SK-N-SH (cell line): ENCODE measurements around the gene UCKL1. TPM values are rescaled to one million over a fixed set of nuclear protein-coding genes. Genes with fewer than 3 reads are reported as not detected.

ENCODE experiments used
- CTCF ChIA-PET: fragments of 300-600, 350-600 bp; formaldehyde crosslinking; extraction: SDS; loops from one replicate; lab custom pipeline; 2021; lab: Yijun Ruan, JAX
- POLR2A ChIA-PET: fragments of 350-600 bp; sonication (Branson Sonifier 250); formaldehyde crosslinking; extraction: SDS; loops from one replicate; lab custom pipeline; 2020; ENCODE audit warnings: antibody characterized with exemption, inconsistent platforms; lab: Yijun Ruan, JAX
- DNase-seq: peaks from one replicate; pipeline ENCODE4 v3.0.0; 2012
- H2AFZ ChIP-seq: fragments of 200-600 bp; sonication (generic); 2 replicates; pipeline ENCODE4 v1.8.1; 2016; ENCODE audit warnings: antibody characterized with exemption, mild to moderate bottlenecking, low read depth
- H3F3A ChIP-seq: fragments of 200-600 bp; sonication (generic); replicated peaks from 2 replicates; pipeline ENCODE3; 2016; ENCODE audit warnings: antibody characterized with exemption, mild to moderate bottlenecking; ENCODE audit not compliant: insufficient read depth
- H3K27ac ChIP-seq, 2 experiments: fragments of 200-500 bp in 1 of 2; fragments of 200-600 bp in 1 of 2; sonication (Bioruptor generic) in 1 of 2; sonication (generic), shearing (Covaris generic) in 1 of 2; 2 replicates each; pipeline versions ENCODE4 v1.5.1 to v1.6.1; 2014 to 2016; ENCODE audit warnings: low read depth in 2 of 2, inconsistent platforms in 1 of 2, low read length in 1 of 2, mild to moderate bottlenecking in 1 of 2, mixed read lengths in 1 of 2
- H3K27me3 ChIP-seq: fragments of 200-600 bp; sonication (generic), shearing (Covaris generic); 2 replicates; pipeline ENCODE4 v1.6.1; 2016; ENCODE audit warnings: mixed run types; ENCODE audit not compliant: insufficient read depth
- H3K36me3 ChIP-seq, 2 experiments: fragments of 200-500 bp in 1 of 2; fragments of 200-600 bp in 1 of 2; sonication (Bioruptor generic) in 1 of 2; sonication (generic) in 1 of 2; replicated peaks in 1 of 2; 2 replicates each; pipeline versions ENCODE3 to v1.5.1; 2014 to 2016; ENCODE audit warnings: low read length in 1 of 2, mild to moderate bottlenecking in 1 of 2; ENCODE audit not compliant: insufficient read depth in 2 of 2, control insufficient read depth in 1 of 2
- H3K4me1 ChIP-seq, 2 experiments: fragments of 200-500 bp in 1 of 2; fragments of 200-600 bp in 1 of 2; sonication (Bioruptor generic) in 1 of 2; sonication (generic), shearing (Covaris generic) in 1 of 2; 2 replicates each; pipeline versions ENCODE4 v1.5.1 to v1.6.1; 2014 to 2016; ENCODE audit warnings: low read depth in 1 of 2, low read length in 1 of 2, mixed run types in 1 of 2; ENCODE audit not compliant: insufficient read depth in 2 of 2, control insufficient read depth in 1 of 2
- H3K4me2 ChIP-seq: fragments of 200-600 bp; sonication (generic), shearing (Covaris generic); 2 replicates; pipeline ENCODE4 v1.6.1; 2017; ENCODE audit warnings: mixed run types
- H3K4me3 ChIP-seq, 2 experiments: fragments of 200-500 bp in 1 of 2; fragments of 200-600 bp in 1 of 2; sonication (Bioruptor generic) in 1 of 2; sonication (generic), shearing (Covaris generic) in 1 of 2; 2 replicates each; pipeline versions ENCODE4 v1.5.1 to v1.8.1; 2014 to 2016; ENCODE audit warnings: low read depth in 2 of 2, inconsistent platforms in 1 of 2, low read length in 1 of 2, mild to moderate bottlenecking in 1 of 2, mixed read lengths in 1 of 2, moderate library complexity in 1 of 2
- H3K79me2 ChIP-seq: fragments of 200-600 bp; sonication (generic); 2 replicates; pipeline ENCODE4 v1.8.1; 2017; ENCODE audit warnings: mild to moderate bottlenecking; ENCODE audit not compliant: insufficient read depth
- H3K9ac ChIP-seq: fragments of 200-600 bp; sonication (generic); 2 replicates; pipeline ENCODE4 v1.6.1; 2017; ENCODE audit warnings: mixed run types
- H3K9me2 ChIP-seq: fragments of 200-600 bp; sonication (generic); 2 replicates; pipeline ENCODE4 v1.6.1; 2017; ENCODE audit warnings: mixed run types
- H3K9me3 ChIP-seq: fragments of 200-600 bp; sonication (generic); 2 replicates; pipeline ENCODE4 v1.6.1; 2017; ENCODE audit warnings: mixed run types, mild to moderate bottlenecking, moderate library complexity
- H4K20me1 ChIP-seq: fragments of 200-600 bp; sonication (generic); 2 replicates; pipeline ENCODE4 v1.6.1; 2017; ENCODE audit warnings: mild to moderate bottlenecking, mixed run types; ENCODE audit not compliant: insufficient read depth
- FOSL2 ChIP-seq: IDR thresholded peaks from 2 replicates; pipeline ENCODE4 v1.4.0; 2012; ENCODE audit warnings: low read depth, mild to moderate bottlenecking, moderate library complexity, borderline replicate concordance
- FOXM1 ChIP-seq: IDR thresholded peaks from 2 replicates; pipeline ENCODE4 v1.4.0; 2012; ENCODE audit warnings: low read depth, mild to moderate bottlenecking
- MEF2A ChIP-seq: IDR thresholded peaks from 2 replicates; pipeline ENCODE4 v1.4.0; 2012; ENCODE audit warnings: low read depth, borderline replicate concordance
- POLR2AphosphoS5 ChIP-seq: IDR thresholded peaks from 2 replicates; pipeline ENCODE4 v1.6.1; 2012; ENCODE audit warnings: low read depth, low read length
- RAD21 ChIP-seq: IDR thresholded peaks from 2 replicates; pipeline ENCODE4 v1.6.1; 2012; ENCODE audit warnings: mild to moderate bottlenecking, low read length
- RFX5 ChIP-seq: IDR thresholded peaks from 2 replicates; pipeline ENCODE4 v1.6.1; 2012; ENCODE audit warnings: mild to moderate bottlenecking, improper control_type of control experiment, low read length
- SMC3 ChIP-seq: IDR thresholded peaks from 2 replicates; pipeline ENCODE4 v1.6.1; 2012; ENCODE audit warnings: low read depth, low read length, improper control_type of control experiment
- TCF12 ChIP-seq: IDR thresholded peaks from 2 replicates; pipeline ENCODE4 v1.4.0; 2012
- TEAD4 ChIP-seq: IDR thresholded peaks from 2 replicates; pipeline ENCODE4 v1.4.0; 2012; ENCODE audit warnings: mild to moderate bottlenecking, borderline replicate concordance; ENCODE audit not compliant: insufficient read depth
- YY1 ChIP-seq: IDR thresholded peaks from 2 replicates; pipeline ENCODE4 v1.4.0; 2012; ENCODE audit warnings: low read depth, mild to moderate bottlenecking
- WGBS: methylation state at CpG from one replicate; pipeline ENCODE4 v1.1.6; 2017; ENCODE audit warnings: low lambda C conversion rate; 5-methylcytosine and 5-hydroxymethylcytosine counted together
- polyA plus RNA-seq, 3 experiments: library from polyadenylated mRNA; depleted of rRNA; stranded (reverse); fragments of >200 nt; gene quantifications; 2 replicates each; pipeline ENCODE4 v1.2.3, GENCODE V29; 2012
- TF ChIP-seq, protein P1 (sequence below): IDR thresholded peaks from 2 replicates; pipeline ENCODE4 v1.4.0; 2012; ENCODE audit warnings: low read depth, borderline replicate concordance
- TF ChIP-seq, protein P2 (sequence below): IDR thresholded peaks from 2 replicates; pipeline ENCODE4 v1.4.0; 2012; ENCODE audit warnings: low read depth
- TF ChIP-seq, protein P3 (sequence below): fragments of 200-600 bp; sonication (generic); IDR thresholded peaks from 2 replicates; pipeline ENCODE4 v1.6.1; 2017; ENCODE audit warnings: antibody characterized with exemption, mild to moderate bottlenecking, moderate library complexity

UCKL1 gene
- polyA plus RNA-seq, 1 of the 3 experiments (the other 2 are of a cell fraction) = 71.6 TPM

DNA sequence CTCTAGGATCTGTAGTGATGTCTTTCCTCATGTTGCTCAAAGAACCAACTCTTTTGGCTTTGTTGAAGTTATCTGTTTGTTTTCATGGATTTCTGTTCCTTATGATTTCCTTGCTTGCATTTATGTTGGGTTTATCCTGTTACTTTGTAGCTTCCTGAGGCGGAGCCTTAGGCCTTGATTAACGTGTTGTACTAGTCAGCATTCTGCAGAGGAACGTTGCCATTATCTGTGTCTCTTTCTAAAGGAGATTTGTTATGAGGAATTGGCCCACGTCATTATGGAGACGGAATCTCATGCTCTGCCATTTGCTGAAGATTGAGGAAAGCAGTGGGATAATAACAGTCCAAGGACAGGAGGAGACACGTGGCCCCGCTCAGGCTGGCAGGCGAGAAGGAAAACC is 29.9 kb downstream of the UCKL1 start:
- H4K20me1 ChIP-seq = peaks cover 30% of the 10 kb centered on the region
- no peak for TF ChIP-seq SMC3
- no peak for TF ChIP-seq MEF2A
- TF ChIP-seq YY1 = no peak
- no peak for TF ChIP-seq FOSL2
- TF ChIP-seq RAD21 = no peak
- no peak overlapping the region for H2AFZ ChIP-seq
- H3K9me2 ChIP-seq = no peaks in the 10 kb centered on the region
- no peak for DNase-seq
- no peak overlapping the region for H3K9ac ChIP-seq
- peaks cover 22 to 25% of the 10 kb centered on the region in 2 experiments for H3K36me3 ChIP-seq
- H3F3A ChIP-seq = no peaks in the 10 kb centered on the region
- POLR2A ChIA-PET = no interaction called here
- H3K4me3 ChIP-seq = no peak overlapping the region
- H3K4me1 ChIP-seq = no peaks in the 10 kb centered on the region
- H3K9me3 ChIP-seq = no peaks in the 10 kb centered on the region
- no peak overlapping the region for H3K4me2 ChIP-seq
- CTCF ChIA-PET = interaction anchor here (1.6 kb wide), 1 partner anchor 47 kb away, joined by 3 read pairs; no protein-coding TSS in a partner anchor
- H3K79me2 ChIP-seq = peaks cover 63% of the 10 kb centered on the region
- WGBS = 92% methylated on average over 6 of the region's 8 CpGs
- no peaks in the 10 kb centered on the region for H3K27me3 ChIP-seq
- no peak overlapping the region for H3K27ac ChIP-seq

DNA sequence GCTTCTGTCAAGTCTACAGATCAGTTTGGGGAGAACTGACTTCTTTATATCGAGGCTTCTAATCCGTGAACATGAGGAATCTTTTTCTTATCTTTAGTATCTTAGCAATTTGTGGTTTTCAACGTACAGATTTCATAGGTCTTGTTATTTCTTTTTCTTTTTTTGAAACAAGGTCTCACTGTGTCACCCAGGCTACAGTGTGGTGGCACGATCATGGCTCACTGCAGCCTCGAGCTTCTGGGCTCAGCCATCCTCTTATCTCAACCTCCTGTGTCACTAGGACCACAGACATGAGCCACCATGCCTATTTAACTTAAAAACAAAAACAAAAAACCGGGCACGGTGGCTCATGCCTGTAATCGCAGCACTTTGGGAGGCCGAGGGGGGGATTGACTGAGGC is 32.0 kb downstream of the UCKL1 start:
- Histone ChIP-seq H2AFZ (no peak overlapping the region), H4K20me1 (peaks cover 30% of the 10 kb centered on the region), H3K9me3 (no peaks in the 10 kb centered on the region), H3K4me1 (no peaks in the 10 kb centered on the region), H3K36me3 (peaks cover 15 to 17% of the 10 kb centered on the region in 2 experiments), H3K27ac (no peak overlapping the region), H3K4me2 (no peak overlapping the region), H3K9me2 (no peaks in the 10 kb centered on the region)
- no peak for DNase-seq
- WGBS = 83% methylated on average over 9 of the region's 9 CpGs
- POLR2A ChIA-PET = no interaction called here
- CTCF ChIA-PET = no interaction called here
- TF ChIP-seq, protein P1, sequence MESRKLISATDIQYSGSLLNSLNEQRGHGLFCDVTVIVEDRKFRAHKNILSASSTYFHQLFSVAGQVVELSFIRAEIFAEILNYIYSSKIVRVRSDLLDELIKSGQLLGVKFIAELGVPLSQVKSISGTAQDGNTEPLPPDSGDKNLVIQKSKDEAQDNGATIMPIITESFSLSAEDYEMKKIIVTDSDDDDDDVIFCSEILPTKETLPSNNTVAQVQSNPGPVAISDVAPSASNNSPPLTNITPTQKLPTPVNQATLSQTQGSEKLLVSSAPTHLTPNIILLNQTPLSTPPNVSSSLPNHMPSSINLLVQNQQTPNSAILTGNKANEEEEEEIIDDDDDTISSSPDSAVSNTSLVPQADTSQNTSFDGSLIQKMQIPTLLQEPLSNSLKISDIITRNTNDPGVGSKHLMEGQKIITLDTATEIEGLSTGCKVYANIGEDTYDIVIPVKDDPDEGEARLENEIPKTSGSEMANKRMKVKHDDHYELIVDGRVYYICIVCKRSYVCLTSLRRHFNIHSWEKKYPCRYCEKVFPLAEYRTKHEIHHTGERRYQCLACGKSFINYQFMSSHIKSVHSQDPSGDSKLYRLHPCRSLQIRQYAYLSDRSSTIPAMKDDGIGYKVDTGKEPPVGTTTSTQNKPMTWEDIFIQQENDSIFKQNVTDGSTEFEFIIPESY = no peak
- TF ChIP-seq, protein P2, sequence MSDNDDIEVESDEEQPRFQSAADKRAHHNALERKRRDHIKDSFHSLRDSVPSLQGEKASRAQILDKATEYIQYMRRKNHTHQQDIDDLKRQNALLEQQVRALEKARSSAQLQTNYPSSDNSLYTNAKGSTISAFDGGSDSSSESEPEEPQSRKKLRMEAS = no peak
- TF ChIP-seq, all 33 proteins: peak for 0
- Histone ChIP-seq H3F3A (no peaks in the 10 kb centered on the region), H3K9ac (no peak overlapping the region), H3K4me3 (no peak overlapping the region), H3K27me3 (no peaks in the 10 kb centered on the region), H3K79me2 (peaks cover 71% of the 10 kb centered on the region)

DNA sequence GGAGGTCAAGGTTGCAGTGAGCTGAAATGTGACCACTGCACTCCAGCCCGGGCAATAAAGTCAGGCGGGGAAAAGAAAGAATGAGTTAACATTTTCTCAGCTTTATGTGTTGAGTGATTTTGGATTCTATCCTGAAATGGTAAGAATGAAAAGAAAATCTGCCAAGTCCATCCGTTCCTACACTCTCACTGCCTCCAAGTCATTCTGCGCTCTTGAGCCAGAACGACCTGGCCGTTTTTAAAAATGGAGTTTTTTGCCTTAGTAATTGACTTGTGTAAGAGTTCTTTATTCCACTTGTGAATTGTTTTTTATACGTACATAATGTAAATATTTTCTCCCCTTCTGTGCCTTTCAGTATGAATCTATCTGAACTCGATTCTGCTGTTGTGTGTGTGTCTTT is 32.6 kb downstream of the UCKL1 start:
- no peak overlapping the region for H2AFZ ChIP-seq
- H3K9me3 ChIP-seq = no peaks in the 10 kb centered on the region
- H3K9me2 ChIP-seq = no peaks in the 10 kb centered on the region
- no peak overlapping the region for H3K4me3 ChIP-seq
- no peak overlapping the region for H3K9ac ChIP-seq
- no peak overlapping the region for H3K4me2 ChIP-seq
- H4K20me1 ChIP-seq = peaks cover 30% of the 10 kb centered on the region
- H3K79me2 ChIP-seq = peaks cover 76% of the 10 kb centered on the region
- WGBS = 92% methylated on average over 8 of the region's 8 CpGs
- TF ChIP-seq, protein P3, sequence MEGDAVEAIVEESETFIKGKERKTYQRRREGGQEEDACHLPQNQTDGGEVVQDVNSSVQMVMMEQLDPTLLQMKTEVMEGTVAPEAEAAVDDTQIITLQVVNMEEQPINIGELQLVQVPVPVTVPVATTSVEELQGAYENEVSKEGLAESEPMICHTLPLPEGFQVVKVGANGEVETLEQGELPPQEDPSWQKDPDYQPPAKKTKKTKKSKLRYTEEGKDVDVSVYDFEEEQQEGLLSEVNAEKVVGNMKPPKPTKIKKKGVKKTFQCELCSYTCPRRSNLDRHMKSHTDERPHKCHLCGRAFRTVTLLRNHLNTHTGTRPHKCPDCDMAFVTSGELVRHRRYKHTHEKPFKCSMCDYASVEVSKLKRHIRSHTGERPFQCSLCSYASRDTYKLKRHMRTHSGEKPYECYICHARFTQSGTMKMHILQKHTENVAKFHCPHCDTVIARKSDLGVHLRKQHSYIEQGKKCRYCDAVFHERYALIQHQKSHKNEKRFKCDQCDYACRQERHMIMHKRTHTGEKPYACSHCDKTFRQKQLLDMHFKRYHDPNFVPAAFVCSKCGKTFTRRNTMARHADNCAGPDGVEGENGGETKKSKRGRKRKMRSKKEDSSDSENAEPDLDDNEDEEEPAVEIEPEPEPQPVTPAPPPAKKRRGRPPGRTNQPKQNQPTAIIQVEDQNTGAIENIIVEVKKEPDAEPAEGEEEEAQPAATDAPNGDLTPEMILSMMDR = no peak
- TF ChIP-seq POLR2AphosphoS5 (no peak), SMC3 (no peak), YY1 (no peak), FOXM1 (no peak), TEAD4 (no peak), FOSL2 (no peak), TCF12 (no peak), RFX5 (no peak)
- TF ChIP-seq, protein P1 = no peak
- TF ChIP-seq, all 33 proteins: peak for 0
- no peak overlapping the region for H3K27ac ChIP-seq
- no peaks in the 10 kb centered on the region for H3F3A ChIP-seq
- no peak for DNase-seq
- no peaks in the 10 kb centered on the region for H3K27me3 ChIP-seq
- CTCF ChIA-PET = interaction anchor here (1.3 kb wide), 1 partner anchor 12 kb away, joined by 3 read pairs; no protein-coding TSS in a partner anchor
- peaks cover 9 to 15% of the 10 kb centered on the region in 2 experiments for H3K36me3 ChIP-seq
- POLR2A ChIA-PET = no interaction called here
- no peaks in the 10 kb centered on the region for H3K4me1 ChIP-seq
